BLaER1 (cell line): ENCODE results near the gene TPSAB1.
A peak's percentile ranks its signal among the peaks of the same experiment; 100 is the strongest.

ENCODE experiments used
- H3K27ac ChIP-seq: shearing (Covaris generic); formaldehyde crosslinking; 2 replicates; pipeline ENCODE4 v1.8.1; 2022
- H3K27me3 ChIP-seq: shearing (Covaris generic); formaldehyde crosslinking; 2 replicates; pipeline ENCODE4 v1.8.1; 2022
- H3K36me3 ChIP-seq: shearing (Covaris generic); formaldehyde crosslinking; 2 replicates; pipeline ENCODE4 v1.8.1; 2022
- H3K4me1 ChIP-seq: shearing (Covaris generic); formaldehyde crosslinking; 2 replicates; pipeline ENCODE4 v1.8.1; 2022
- H3K4me2 ChIP-seq: shearing (Covaris generic); formaldehyde crosslinking; 2 replicates; pipeline ENCODE4 v1.8.1; 2022
- H3K4me3 ChIP-seq: shearing (Covaris generic); formaldehyde crosslinking; 2 replicates; pipeline ENCODE4 v1.8.1; 2022
- H3K9ac ChIP-seq: shearing (Covaris generic); formaldehyde crosslinking; 2 replicates; pipeline ENCODE4 v1.8.1; 2022
- H3K9me3 ChIP-seq: shearing (Covaris generic); formaldehyde crosslinking; 2 replicates; pipeline ENCODE4 v1.8.1; 2022
- H4K20me1 ChIP-seq: shearing (Covaris generic); formaldehyde crosslinking; 2 replicates; pipeline ENCODE4 v1.8.1; 2022
- Cebpa-rat ChIP-seq: shearing (Covaris generic); IDR thresholded peaks from 2 replicates; pipeline ENCODE4 v1.8.1; 2022

The TPSAB1 gene

DNA sequence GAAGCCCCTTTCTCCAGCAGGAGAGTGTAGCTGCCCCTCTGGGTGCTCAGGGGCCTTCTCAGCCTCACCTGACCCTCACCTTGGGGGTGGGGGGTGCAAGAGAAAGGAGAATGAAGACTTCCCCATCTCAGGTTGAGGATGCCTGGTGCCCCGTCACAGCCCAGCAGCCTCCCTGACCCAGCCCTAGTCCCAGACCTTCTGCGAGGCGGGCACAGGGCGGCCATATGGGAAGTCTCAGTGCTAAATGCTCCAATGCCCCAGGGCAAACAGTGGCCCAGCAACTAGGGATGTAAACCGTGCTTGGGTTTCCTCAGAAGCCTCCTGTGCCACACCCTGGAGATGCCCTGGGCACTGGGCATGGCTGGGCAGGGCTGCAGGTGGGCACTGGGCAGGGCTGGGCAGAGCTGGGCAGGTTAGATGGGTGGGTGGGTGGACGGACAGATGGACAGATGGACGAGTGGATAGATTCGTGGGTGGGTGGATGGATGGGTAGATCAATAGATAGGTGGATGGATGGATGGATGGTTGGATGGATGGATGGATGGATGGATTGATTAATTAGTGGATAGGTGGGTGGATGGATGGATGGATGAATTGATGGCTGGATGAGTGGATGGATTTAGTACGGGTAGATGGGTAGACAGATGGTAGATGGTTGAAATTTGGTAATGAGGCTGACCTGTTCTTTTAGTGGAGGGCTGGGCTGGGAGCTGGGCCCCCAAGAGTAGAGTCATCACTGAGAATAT lies 32.1 kb downstream of the TPSAB1 start:
- Histone ChIP-seq H4K20me1 (no peaks in the 10 kb centered on the region), H3K9ac (no peak overlapping the region), H3K9me3 (no peaks in the 10 kb centered on the region), H3K27ac (no peak overlapping the region), H3K27me3 (peaks cover 10% of the 10 kb centered on the region), H3K4me1 (peaks cover 14% of the 10 kb centered on the region), H3K4me3 (no peak overlapping the region), H3K4me2 (peak overlapping the region; percentile 50), H3K36me3 (no peaks in the 10 kb centered on the region)
- no peak for TF ChIP-seq Cebpa-rat

DNA sequence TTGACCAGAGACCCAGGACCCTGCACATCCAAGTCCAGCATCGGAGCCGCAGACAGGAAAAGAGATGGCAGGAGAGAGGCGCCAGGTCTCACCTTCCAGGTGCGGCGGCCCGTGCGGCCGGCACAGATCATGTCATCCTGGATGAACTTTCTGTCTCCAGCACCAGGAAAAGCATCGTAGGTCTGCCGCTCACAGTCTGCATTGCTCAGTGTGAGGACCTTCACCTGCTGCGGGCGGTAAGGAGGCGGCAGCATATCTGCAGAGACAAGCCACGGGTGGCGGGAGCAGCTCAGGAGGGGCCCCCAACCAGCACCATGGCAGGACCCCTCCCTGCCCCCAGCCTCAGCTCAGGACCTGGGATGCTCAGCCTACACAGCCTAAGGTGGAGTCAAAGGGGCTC lies 33.3 kb downstream of the TPSAB1 start:
- H3K36me3 ChIP-seq = no peaks in the 10 kb centered on the region
- no peak overlapping the region for H3K9ac ChIP-seq
- no peak overlapping the region for H3K4me2 ChIP-seq
- H3K4me3 ChIP-seq = no peak overlapping the region
- H3K4me1 ChIP-seq = peaks cover 19% of the 10 kb centered on the region
- no peak for TF ChIP-seq Cebpa-rat
- H3K9me3 ChIP-seq = no peaks in the 10 kb centered on the region
- H4K20me1 ChIP-seq = no peaks in the 10 kb centered on the region
- no peak overlapping the region for H3K27ac ChIP-seq
- peaks cover 20% of the 10 kb centered on the region for H3K27me3 ChIP-seq

DNA sequence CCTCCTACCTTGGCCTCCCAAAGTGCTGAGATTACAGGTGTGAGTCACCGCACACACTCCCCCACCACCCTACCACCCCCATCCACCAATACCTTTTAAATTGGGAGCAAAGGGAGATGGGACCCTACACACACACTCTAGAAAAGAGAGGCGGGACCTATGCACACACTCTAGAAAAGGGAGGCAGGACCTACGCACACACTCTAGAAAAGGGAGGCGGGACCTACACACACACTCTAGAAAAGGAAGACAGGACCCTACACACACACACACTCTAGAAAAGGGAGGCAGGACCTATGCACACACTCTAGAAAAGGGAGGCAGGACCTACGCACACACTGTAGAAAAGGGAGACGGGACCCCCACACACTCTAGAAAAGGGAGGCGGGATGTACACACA lies 34.3 kb downstream of the TPSAB1 start:
- Histone ChIP-seq H3K27ac (no peak overlapping the region), H4K20me1 (no peaks in the 10 kb centered on the region), H3K4me1 (peaks cover 28% of the 10 kb centered on the region), H3K27me3 (peaks cover 27% of the 10 kb centered on the region), H3K4me2 (no peak overlapping the region), H3K4me3 (no peak overlapping the region), H3K36me3 (no peaks in the 10 kb centered on the region), H3K9me3 (no peaks in the 10 kb centered on the region), H3K9ac (no peak overlapping the region)
- TF ChIP-seq Cebpa-rat = no peak

DNA sequence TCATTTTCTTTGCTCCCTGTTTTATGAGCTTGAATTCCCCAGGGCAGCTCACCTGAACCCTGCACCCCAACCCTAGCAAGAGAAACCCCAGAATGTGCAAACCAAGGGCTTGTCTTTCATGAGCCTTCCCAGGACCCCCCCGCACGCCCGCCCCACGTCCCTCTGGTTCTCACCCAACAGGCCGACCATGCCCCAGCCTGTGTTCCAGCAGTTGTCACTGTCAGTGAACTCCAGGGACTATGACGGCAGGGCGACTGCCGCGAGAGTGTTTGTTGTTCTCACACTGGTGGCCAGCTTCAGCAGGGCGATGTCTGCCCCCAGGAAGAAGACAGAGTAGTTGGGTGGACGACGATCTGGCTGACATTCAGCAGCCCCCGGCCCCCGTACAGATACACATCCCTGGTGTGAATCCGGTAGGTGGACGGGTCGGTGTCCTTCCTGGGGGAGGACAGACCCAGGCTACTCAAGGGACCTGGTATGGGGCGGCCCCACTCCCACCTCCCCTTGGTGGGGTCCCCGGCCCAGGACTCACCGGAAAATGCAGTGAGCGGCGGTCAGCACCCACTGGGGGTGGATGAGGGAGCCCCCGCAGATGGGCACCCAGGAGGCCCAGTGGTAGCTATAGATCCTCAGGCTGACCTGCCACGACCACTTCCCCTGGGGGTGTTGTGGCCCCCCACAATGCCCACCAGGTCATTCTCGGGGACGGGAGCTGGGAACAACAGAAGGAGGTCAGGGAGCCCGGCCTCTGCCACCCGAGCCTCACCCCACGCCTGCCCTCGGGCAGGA lies 35.5 kb downstream of the TPSAB1 start:
- Histone ChIP-seq H4K20me1 (no peaks in the 10 kb centered on the region), H3K4me1 (peaks cover 41% of the 10 kb centered on the region), H3K4me2 (no peak overlapping the region), H3K9me3 (no peaks in the 10 kb centered on the region), H3K27ac (no peak overlapping the region), H3K36me3 (no peaks in the 10 kb centered on the region), H3K4me3 (no peak overlapping the region), H3K9ac (no peak overlapping the region), H3K27me3 (peaks cover 27% of the 10 kb centered on the region)
- no peak for TF ChIP-seq Cebpa-rat

DNA sequence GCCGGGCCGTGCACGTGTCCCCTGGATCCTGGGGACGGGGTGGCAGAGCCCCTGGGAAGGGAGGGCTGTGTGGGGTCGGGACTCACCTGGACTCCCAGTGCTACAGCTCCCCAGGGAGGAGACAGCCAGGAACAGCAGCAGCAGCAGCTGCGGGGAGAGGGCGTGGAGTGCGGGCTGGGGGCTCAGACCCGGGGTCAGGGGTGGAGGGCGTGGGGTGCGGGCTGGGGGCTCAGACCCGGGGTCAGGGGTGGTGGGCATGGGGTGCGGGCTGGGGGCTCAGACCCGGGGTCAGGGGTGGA lies 36.0 kb downstream of the TPSAB1 start:
- no peak for TF ChIP-seq Cebpa-rat
- H3K4me2 ChIP-seq = no peak overlapping the region
- no peak overlapping the region for H3K4me3 ChIP-seq
- H3K27ac ChIP-seq = no peak overlapping the region
- peaks cover 43% of the 10 kb centered on the region for H3K4me1 ChIP-seq
- peaks cover 32% of the 10 kb centered on the region for H3K27me3 ChIP-seq
- no peak overlapping the region for H3K9ac ChIP-seq
- H3K36me3 ChIP-seq = no peaks in the 10 kb centered on the region
- no peaks in the 10 kb centered on the region for H3K9me3 ChIP-seq
- no peaks in the 10 kb centered on the region for H4K20me1 ChIP-seq

DNA sequence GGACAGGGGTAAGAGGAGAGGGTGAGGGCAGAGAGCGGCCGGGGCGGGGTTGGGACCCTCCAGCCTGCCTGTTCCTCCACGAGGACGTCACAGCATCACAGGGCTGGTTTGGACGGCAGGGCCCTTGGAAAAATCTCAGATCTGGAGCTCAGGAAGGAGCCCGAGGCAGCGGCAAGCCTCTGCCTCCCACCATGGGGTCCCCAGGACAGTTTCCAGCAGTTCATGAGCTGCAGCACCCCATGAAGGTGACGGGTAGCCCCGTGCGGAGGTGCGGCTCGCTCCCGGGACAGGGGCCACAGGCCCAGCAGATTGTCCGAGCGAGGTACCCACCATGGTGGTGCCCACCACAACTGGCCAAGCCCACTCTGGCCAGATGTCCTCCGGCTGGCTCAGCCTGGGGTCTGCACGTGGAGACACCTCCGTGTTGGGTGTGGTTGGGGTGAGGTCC lies 36.7 kb downstream of the TPSAB1 start:
- no peak overlapping the region for H3K27ac ChIP-seq
- H3K27me3 ChIP-seq = peaks cover 39% of the 10 kb centered on the region
- no peaks in the 10 kb centered on the region for H3K36me3 ChIP-seq
- H3K9me3 ChIP-seq = no peaks in the 10 kb centered on the region
- H4K20me1 ChIP-seq = no peaks in the 10 kb centered on the region
- H3K9ac ChIP-seq = no peak overlapping the region
- H3K4me1 ChIP-seq = peaks cover 43% of the 10 kb centered on the region
- no peak for TF ChIP-seq Cebpa-rat
- H3K4me2 ChIP-seq = no peak overlapping the region
- no peak overlapping the region for H3K4me3 ChIP-seq

DNA sequence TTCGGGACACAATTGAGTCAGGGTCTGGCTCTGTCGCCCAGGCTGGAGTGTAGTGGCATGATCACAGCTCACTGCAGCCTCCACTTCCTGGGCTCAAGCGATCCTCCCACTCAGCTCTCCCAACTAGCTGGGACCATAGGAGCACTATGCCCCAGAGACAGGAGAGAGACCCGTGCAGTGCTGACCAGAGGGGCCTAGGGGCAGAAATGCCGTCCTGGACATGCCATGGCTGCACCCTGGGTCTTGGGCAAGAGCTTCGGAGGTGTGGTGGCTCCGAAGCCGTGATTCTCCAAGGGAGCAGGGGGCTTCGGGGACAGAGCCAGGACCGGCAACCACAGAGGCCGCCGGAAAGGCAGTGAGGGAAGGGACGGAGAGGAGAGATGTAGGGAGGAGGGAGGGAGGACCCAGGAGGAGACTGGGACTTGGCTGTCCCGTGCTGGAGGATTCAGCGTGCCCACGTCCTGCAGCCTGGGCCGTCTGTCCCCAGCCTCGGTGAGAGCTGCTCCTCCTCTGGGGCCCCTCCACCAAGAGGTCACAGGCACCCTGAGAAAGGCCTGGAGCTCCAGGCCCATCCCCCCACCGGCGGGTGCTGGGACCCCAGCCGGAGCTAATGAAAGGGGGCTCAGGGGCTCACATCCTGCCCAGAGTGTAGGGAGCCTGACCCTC lies 37.2 kb downstream of the TPSAB1 start:
- TF ChIP-seq Cebpa-rat = no peak
- Histone ChIP-seq H3K36me3 (no peaks in the 10 kb centered on the region), H3K27me3 (peaks cover 44% of the 10 kb centered on the region), H3K4me1 (peaks cover 44% of the 10 kb centered on the region), H3K27ac (no peak overlapping the region), H3K9ac (no peak overlapping the region), H4K20me1 (no peaks in the 10 kb centered on the region), H3K4me2 (no peak overlapping the region), H3K4me3 (no peak overlapping the region), H3K9me3 (no peaks in the 10 kb centered on the region)

DNA sequence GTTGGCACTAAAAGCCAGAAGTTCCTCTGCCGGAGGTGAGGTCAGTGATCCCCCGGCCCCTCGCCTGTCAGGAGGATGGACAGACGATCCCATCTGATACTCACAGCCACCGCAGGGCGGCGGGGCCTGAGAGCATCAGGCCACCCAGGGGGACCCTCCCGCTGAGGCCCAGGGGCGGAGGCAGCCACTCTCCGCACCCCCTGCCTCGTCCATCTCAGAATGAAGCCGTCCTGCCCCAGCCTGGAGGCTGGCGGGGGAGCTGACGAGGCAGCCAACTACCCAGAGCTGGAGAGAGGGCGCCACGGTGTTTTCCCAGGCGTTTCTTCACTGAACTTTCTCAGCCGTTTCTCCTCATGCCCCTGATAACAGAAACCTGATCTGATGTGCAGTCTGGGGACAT lies 38.0 kb downstream of the TPSAB1 start:
- Histone ChIP-seq H3K9ac (no peak overlapping the region), H3K36me3 (no peaks in the 10 kb centered on the region), H3K27ac (no peak overlapping the region), H3K4me3 (no peak overlapping the region), H3K9me3 (no peaks in the 10 kb centered on the region), H4K20me1 (no peaks in the 10 kb centered on the region), H3K4me1 (peaks cover 51% of the 10 kb centered on the region), H3K27me3 (peaks cover 52% of the 10 kb centered on the region), H3K4me2 (peak overlapping the region; percentile 67)
- no peak for TF ChIP-seq Cebpa-rat

DNA sequence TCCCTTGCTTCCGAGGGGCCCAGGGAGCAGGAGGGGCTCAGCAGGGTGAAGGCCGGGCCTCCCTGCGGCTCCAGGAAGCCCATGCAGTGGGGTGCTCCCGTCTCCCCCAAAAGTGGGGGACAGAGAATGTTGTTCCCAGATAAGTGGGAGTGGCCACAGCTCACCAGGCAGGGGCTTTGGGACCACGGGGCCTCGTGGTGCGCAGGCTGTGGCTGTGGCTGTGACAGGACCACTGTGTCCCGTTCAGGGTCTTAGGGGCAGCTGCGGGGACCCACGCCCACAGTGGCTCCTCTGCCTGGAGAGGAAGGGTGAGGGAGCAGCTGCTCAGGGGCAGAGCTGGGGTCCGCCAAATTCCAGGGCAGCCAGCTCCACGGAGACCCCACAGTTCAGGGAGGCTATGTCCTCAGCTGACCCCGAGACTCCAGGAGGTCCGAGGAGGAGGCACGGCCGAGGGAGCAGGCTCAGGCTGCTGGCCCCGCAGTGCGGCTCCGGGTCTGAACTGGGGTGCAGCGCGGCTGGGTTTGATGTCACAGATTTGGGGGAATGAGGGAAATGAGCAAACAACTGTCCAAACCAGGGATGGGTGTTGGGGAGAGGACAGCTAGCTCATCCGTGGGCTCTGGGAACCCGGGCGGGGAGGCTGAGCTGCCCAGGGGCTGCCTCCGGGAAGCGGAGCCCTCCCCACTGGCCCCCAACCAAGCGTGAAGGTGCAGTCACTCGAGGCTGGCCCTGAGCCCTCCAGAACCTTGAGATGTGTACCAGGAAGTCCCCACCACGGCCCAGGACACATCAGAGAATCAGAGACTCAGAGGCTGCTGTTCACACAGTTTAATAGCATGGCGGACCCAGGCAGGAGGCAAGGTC lies 38.8 kb downstream of the TPSAB1 start:
- Histone ChIP-seq H3K4me3 (no peak overlapping the region), H3K36me3 (no peaks in the 10 kb centered on the region), H3K27ac (peak overlapping the region; percentile 38; the same call in 1 of the 2 replicates), H3K27me3 (peaks cover 57% of the 10 kb centered on the region), H4K20me1 (no peaks in the 10 kb centered on the region), H3K4me1 (peaks cover 60% of the 10 kb centered on the region), H3K4me2 (peak overlapping the region; percentile 67), H3K9me3 (no peaks in the 10 kb centered on the region), H3K9ac (no peak overlapping the region)
- TF ChIP-seq Cebpa-rat = no peak
